ENCODE data around the gene PI4KA.

Gene PI4KA

DNA sequence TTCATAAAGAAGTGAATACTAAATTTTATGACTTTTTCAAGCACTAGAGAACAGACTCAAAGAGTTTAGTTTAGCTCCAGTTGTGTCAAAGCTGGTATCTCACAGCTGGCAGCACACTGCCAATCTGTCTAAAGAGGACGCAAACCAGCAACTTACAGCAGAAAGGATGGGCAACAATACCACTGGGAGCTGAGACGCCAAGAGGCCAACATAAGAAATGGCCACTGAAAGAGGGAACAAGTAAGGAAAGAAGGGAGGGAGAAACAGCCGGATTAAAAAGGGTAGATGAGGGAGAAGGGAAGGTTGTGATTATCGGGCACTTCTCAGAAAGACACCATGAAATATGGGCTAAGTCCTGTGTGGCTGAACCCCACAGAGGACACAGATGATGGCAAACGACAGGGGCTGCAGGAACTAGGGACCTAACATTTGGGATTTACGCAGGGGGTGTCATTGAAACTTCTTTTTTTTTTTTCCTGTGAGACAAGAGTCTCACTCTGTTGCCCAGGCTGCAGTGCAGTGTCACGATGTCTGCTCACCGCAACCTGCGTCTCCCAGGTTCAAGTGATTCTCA lies 43.0 kb downstream of the PI4KA start:
- no peak for DNase-seq (ENCODE audit: low spot score)

DNA sequence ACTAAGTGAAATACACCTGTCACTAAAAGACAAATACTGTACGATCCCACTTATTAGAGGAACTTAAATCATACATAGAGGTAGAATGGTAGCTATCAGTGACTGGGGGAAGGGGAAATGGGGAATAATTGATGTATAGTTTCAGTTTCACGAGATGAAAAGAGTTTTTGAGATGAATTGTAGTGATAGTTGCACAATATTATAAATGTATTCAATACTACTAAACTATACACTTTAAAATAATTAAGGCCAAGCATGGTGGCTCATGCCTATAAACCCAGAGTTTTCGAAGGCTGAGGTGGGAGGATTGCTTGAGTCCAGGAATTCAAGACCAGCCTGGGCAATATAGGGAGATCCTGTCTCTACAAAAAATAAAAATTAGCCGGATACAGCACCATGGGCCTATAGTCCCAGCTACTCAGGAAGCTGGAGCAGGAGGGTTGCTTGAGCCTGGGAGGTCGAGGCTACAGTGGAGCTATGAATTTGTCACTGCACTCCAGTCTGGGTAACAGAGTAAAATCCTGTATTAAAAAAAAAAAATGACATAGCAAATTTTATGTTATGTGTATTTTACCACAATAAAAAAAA lies 44.3 kb downstream of the PI4KA start:
- no peak for DNase-seq (ENCODE audit: low spot score)

DNA sequence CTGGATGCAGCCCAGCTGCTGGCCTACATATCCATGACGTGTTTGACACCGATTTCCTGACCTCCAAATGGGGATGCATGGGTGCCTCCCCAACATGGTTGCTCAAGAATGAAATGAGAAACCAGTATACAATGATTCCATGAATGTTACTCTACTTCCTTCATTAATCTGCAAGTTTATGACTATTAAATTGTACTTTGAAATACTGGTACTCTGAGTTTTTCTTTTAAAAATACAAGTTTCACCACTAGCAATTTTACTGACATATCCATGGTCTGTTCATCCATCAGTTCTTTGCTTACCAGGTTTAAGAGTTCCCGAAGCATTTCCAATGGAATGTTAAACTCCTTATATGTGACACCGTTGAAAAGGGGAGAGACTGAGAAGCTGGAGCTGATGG lies 45.6 kb downstream of the PI4KA start:
- no peak for DNase-seq (ENCODE audit: low spot score)

DNA sequence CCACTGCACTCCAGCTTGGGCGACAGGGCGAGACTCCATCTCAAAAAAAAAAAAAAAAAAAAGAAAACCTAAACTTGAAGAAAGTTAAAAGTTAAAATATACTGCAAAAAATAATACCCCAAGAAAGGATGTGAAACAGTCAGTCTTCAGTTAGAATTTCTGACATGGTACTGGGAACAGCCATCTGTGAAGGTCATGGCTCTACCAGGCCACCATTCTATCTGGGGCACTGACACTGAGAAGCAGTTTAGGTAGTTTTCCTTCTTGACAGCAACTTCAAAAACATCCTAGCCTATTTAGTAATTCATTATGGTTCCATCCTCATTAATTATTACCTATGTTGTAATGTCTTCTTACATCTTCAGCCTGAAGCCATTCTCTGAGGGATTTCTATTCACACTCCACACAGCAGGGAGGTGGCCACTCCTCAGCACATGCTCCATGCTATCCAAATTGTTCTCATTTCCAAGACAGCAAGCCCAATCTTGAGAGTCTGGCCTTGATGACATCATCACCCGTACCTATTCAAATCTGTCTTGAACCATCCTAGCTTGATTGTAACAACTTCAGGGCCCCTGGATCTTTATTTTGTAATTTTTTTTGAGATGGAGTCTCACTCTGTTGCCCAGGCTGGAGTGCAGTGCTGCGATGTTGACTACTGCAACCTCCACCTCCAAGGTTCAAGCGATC lies 46.5 kb downstream of the PI4KA start:
- DNase-seq (ENCODE audit: low spot score) = no peak

DNA sequence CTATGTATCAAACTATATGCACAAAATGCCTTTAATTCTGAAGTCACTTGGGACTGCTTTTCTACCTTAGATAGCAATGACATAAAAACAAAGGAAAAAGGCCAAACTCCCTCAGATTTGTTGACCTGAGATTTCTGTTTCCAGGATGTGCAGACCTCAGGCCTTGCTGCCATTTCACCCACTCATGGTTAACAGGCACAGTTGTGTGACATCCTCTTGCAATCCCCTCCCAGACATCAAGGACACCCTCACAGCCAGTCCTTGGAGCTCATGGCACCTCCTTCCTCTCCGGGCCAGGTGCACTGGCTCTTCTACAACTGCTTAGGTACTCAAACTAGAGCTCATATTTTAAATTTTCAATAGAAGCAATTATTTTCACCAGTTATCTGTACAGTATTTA lies 47.4 kb downstream of the PI4KA start:
- no peak for DNase-seq (ENCODE audit: low spot score)

DNA sequence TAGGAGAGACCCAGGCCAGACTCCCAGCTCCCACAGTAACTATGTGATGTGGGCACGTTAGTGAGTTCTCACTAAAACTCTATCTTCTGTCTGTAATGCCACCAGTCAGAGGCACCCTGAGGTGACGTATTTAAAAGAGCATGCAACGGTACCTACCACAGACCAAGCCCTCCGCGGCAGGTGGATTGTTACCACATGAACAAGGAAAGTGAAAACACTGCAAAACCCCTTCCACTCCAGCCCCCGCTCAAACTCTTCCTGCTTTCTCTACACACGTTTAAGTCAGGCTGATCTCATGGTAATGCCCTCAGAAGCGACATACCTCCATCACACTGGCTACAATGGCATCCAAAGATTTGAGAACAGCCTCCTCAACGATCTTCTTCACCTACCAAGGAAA lies 48.0 kb downstream of the PI4KA start:
- DNase-seq (ENCODE audit: low spot score) = no peak

DNA sequence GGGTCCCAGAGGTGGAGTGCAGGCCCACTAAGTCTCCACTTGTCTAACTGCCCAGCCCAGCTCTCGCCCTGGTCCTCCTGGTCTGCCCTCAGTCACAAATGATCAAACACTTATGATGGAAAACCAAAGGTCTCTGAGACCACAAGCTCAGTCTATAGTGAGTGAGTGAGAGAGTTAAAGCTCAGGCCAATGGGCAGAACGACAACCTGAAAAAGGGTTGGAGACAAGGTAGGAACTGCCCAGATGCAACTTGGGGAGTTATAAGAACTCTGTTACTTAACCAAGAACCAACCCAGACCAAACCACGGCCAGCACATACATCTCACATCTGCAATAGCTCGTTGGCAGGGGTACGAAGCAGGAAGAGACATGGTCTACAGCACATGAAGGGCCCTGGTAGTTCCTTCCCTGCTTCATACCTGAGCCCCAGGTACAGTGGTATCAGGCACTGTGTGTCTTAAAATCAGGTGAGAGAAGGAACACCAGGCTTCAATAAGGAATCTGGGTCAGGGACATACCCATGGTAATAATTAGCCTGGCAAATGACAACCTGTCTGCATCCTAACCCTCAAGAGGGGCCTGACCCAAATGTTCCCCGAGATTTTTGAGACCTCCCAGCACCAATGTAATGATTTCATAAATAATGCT lies 48.9 kb downstream of the PI4KA start:
- DNase-seq (ENCODE audit: low spot score) = no peak

DNA sequence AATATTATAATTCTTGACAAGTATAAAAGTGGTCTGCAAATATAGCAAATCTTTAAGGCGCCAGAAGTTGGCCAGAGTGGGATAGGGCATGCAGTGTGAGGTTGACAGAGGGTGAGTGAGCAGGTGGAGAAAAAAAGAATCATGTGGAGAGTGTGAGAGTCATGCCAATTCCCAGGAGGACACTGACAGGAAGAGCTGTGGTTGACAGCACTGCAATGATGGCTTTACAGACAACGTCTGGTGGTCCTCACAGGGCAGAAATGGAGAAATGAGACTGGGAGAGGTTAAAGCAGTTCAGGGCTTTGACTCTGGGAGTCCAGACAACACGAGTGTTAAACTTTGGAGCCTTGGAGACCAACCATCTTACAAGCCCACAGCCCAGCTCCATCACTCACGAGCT lies 49.8 kb downstream of the PI4KA start:
- no peak for DNase-seq (ENCODE audit: low spot score)

DNA sequence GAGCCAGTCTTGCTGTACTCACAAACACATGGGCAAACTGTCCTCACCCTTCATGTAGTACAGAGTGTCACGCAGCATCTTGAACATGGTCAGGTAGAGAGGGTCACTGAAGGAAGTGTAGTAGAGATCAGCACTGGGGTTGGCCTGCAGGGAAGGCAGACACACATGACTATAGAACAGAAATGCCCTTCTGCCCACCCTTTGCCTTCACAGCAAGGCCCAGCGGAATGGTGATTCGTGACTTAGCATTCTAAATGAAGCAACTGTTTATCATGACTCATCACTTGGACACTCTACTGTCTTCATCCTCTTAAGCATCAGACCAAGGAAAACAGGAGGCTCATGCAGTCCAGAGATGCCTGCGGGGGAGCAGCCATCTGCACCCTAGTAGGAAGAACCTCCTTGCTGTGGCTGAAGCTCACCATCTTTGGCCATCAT lies 51.3 kb downstream of the PI4KA start:
- no peak for DNase-seq (ENCODE audit: low spot score)

DNA sequence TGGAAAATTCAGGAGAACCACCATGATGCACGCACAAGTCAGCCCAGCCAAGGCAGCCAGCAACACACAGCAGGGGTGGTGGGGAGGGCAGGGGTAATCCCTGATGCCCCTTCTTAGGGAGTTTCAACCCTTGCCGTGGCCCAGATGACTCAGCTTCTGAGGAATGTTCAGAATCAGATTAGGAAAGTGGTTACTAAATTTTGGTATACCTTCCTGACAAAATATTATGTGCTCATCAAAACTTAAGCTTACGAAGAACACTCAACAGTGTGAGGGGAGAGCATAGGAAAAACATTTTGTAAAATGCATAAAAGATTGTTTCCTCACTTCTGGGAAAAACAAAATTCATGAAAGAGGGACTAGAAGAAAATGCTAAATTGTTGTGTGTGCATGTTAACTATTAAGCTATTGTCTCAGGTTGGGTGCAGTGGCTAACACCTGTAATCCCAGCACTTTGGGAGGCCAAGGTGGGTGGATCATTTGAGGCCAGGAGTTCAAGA lies 52.6 kb downstream of the PI4KA start:
- DNase-seq (ENCODE audit: low spot score) = no peak

DNA sequence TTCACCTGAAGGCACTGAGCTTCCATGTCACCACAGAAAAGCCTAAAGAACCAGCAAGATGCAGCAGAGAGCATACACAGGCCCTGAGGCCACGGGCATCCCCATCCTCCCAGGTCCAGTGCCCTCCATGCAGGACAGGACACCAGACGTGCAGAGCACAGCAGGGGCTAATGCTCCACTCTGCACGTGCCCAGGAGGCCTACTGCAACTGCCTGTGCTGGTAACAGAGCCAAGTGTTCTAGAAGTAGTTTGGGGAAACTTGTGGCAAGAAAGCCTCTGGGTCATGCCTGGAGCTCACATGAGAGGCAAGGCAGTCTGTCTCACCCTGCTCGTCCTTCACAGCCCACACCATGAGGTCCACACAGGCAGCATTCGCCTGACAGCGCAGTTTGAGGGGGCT lies 54.0 kb downstream of the PI4KA start:
- DNase-seq (ENCODE audit: low spot score) = no peak

DNA sequence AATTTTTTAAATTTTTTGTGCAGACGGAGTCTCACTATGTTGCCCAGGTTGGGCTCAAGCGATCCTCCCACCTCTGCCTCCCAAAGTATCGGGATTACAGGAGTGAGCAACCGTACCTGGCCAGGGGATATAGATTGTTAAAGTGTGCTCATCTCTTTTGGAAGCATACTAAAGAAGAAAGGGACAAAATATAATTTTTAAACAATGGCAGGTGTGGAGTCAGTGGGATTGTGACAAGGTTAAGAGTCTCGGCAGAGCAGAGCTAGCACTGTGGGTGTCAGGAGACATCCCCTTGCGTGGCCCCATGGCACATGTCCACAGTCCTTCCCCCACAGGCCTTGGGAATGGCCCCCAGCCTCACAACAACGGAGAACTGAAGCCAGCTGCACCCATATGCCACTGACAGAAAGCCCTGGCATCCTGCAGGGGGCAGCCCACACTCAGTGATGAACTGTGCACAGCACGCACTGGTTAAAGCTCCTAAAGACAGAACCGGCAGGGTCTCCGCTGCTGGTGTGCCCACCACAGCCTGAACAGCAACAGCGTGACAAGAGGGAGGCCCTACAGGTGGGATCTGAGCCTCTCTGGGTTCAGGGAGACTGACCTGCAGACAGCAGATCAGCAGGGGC lies 54.8 kb downstream of the PI4KA start:
- no peak for DNase-seq (ENCODE audit: low spot score)

DNA sequence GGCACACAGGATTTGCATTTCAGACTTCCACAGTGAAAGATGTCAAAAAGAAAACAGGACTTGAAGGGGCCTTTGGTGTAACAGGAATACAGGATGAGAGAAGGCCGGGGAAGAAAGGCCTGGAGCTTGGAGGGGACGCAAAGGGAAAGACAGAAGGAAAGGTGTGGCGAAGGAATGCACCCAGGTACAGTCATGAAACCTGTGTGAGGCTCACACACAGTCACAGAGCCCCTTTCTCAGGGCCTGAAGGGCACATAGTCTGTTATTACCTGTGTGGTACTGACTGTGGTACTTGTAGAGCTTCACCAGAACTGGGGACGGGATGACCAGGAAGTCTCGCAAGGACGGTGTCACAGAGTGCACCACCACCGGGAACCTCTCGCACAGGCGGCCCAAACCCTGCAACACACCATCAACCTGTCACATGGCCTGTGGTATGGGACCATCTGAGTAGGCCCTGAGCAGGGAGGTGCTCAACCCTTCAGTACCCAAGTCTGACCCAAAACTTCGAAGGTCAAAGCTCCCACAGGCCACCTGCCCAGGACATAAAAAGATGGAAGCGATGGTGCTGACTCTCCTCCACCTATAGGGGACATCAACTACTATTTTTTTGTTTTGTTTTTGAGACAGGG lies 55.6 kb downstream of the PI4KA start:
- DNase-seq (ENCODE audit: low spot score) = no peak

DNA sequence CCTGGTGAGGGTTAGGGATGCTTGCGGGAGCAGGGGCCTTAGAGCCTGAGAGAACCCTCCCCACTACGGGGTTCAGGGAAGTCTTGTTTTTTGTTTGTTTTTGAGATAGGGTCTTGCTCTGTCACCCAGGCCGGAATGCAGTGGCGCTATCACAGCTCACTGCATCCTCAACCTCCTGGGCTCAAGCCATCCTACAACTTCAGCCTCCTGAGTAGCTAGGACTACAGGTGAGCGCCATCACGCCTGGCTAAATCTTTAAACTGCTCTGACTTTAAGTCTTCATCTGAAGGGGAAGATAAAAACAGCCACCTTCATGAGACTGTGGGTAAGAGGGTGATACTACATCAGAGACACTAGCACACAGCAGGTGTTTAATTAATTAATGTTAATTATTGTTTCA lies 56.2 kb downstream of the PI4KA start:
- DNase-seq (ENCODE audit: low spot score) = no peak

DNA sequence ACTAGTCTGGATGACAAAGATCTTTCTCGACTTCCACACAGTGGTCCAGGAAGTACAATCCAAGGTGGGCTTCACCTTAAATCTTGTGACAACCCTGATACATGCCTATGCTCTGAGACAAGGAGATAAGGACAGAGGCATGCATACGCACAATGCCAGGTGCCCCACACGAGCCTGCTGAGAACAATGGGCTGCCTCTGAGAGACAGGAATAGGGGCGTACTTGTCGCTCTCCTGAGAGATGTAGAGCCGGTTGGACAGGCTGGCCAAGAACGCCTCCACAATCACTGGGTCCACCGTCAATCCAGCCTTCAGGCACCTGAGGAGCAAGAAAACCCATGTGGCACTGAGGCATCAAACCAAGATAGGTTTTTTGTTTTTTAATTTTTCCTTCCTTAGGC lies 59.2 kb downstream of the PI4KA start:
- DNase-seq (ENCODE audit: low spot score) = no peak

DNA sequence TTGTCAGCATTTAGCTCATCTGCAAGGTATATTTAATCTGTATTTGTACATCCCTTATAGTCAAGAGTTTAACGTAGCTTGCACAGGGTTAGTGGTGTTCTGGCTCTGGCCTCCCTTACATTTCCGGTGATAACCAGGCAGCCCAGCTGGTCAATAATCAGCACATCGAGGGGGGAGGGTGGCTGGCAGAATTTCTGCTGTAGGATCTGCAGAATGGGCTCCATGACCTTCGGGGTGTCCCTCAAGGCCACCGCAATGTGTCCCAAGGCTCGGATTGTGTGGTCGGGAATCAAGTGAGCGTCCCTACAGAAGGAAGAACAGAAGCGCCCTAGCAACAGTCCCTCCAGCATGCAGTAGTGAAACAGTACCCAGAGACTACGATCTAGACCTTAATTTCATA lies 59.6 kb downstream of the PI4KA start:
- no peak for DNase-seq (ENCODE audit: low spot score)

DNA sequence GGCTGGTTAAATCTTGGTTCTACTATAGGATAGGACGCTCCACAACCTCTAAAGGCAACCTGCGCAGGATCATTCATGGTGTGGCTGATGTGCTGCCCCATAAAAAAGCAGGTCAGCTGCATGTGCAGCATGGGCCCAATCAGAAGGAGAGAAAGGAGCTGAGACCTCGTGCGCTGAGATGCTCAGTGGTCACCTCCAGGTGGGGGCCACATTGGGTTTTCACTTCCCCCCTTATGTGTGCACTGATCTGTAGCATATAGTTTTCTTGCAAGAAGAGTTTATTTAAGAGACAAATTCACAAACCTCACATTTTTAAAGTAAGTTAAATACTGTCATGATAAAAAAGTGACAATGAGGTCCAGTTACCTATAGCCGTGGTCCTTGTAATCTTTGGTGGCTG lies 60.4 kb downstream of the PI4KA start:
- no peak for DNase-seq (ENCODE audit: low spot score)

DNA sequence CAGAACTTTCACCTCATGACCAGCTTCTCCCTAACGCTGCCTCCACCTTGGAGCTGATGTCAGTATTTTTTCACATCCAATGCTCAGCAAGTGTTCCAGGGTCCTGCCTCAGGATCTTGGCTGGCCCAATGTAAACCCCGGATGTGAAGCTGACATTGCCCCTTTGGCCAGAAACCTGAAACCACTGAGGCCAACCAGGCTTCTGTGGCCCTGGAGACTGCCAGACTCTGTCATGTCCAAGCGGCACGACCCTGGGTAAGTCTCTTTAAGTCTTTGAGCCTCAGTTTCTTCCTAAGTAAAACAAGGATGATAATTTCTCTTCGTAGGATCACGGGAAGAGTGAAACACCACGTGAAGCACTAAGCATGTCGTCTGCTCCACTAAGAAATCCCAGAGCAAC lies 61.9 kb downstream of the PI4KA start:
- DNase-seq (ENCODE audit: low spot score) = no peak

DNA sequence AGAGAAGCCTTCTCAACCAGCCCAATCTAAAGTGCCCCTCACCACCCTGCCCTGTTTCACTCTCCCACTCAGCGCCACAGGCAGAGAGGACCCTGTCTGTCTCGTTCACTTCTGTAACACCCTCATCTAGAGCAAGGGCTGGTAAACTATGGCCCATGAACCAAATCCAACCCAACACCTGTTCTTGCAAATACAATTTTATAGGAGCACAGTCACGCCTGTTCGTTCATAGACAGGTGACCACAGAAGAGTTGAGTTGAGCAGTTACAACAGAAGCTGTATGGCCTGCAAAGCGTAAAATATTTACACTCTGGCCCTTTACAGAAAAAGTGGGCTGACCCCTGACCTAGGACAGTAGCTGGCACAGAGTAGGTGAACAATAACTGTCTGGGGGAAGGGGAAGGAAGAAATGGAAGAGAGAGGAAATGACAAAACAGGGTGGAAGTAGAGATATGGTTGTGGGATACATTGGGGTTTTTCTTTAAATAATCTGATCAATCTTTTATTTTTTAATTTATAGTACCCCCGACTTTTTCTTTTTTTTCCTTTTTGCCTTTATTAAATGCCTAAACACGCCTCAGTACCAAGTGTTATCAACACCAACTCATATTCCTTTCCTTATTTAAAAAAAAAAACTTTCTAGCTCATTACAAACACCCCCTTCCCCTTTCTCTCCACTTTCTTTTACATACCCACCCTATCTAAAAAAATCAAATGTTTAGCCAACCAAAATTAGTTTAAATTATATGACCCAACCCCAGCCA lies 63.8 kb downstream of the PI4KA start:
- DNase-seq (ENCODE audit: low spot score) = no peak

DNA sequence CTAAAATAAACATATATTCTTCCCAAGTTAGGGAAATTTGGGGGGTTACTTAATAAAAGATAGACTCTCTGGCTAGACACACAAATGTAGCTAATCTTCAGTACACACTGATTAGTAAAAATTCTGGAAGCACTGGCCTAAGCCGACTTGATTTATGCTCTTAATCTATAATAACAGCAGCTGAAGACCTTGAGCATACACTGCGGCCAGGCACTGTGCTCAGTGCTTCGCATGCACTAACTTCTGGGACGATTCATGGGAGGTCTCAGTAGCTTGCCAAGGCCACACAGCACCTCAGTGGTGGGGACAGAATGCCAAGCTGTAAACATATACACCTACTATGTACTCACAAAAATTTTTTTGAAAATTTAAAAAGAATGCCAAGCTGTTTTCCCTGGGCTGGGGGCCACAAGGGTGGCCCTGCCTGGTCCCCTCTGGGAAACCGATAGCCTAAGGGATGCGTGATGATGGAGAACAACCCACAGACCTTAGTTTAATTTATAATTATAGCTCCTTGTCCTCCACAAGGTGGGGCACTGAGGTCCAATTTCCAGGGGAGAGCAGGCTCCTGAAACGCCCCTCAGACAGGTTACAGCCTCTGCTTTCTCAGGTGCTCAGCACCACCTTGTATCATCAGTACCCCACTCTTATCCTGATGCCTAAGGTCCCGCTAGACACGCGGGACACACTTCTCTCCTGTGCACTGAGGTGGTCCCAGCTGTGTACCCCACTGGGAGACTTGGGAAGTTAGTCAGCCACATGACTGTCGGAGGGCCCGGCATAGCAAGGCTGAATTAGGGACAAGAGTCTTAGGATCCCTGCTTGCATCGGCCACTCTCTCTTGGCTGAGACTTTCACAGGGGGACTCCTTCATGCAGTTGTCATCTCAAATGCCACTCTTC lies 64.6 kb downstream of the PI4KA start:
- no peak for DNase-seq (ENCODE audit: low spot score)
